Measurements from ENCODE around the gene FAM13C. TPM values are rescaled to one million over a fixed set of nuclear protein-coding genes. Genes with fewer than 3 reads are reported as not detected.

Gene FAM13C
- total and polyA plus RNA-seq, 2 of the 4 experiments (the other 2 are of a cell fraction) = 1.6 to 2.9 TPM

- ATAC-seq (ENCODE audit: low read depth) (no peak), DNase-seq (no peak)
- ChIA-PET CTCF (no interaction called here), POLR2A (ENCODE audit: unreplicated experiment) (no interaction called here)
- H3K79me1 ChIP-seq (ENCODE audit: low read depth in 1 of 2, low read length in 2 of 2) = no peaks in the 10 kb centered on the region
- no peak for TF ChIP-seq MXI1 (IDR thresholded peaks at IDR 0.05; ENCODE audit: borderline replicate concordance, low read depth, low read length)
- no peak for TF ChIP-seq MAZ (IDR thresholded peaks at IDR 0.05; ENCODE audit: borderline replicate concordance, low read depth, low read length)
- no peak for TF ChIP-seq CEBPB (IDR thresholded peaks at IDR 0.05; ENCODE audit: low read depth, low read length)
- no peak for TF ChIP-seq ELK1 (IDR thresholded peaks at IDR 0.05; ENCODE audit: borderline replicate concordance, low read depth, low read length)
- no peak for TF ChIP-seq RFX5 (IDR thresholded peaks at IDR 0.05; ENCODE audit: low read depth, low read length)
- TF ChIP-seq NFE2L2 (IDR thresholded peaks at IDR 0.05; ENCODE audit: low read depth, low read length) = no peak
- TF ChIP-seq RAD21 (IDR thresholded peaks at IDR 0.05; ENCODE audit: low read length) = no peak
- TF ChIP-seq USF2 (IDR thresholded peaks at IDR 0.05; ENCODE audit: low read depth, low read length) = no peak
- TF ChIP-seq RCOR1 (IDR thresholded peaks at IDR 0.05; ENCODE audit: insufficient replicate concordance, low read length) = no peak
- no peak for TF ChIP-seq POLR2A (IDR thresholded peaks at IDR 0.05; ENCODE audit: low read depth, low read length)
- no peak for TF ChIP-seq FOS (IDR thresholded peaks at IDR 0.05; ENCODE audit: low read depth, low read length)
- no peak for TF ChIP-seq SMC3 (IDR thresholded peaks at IDR 0.05; ENCODE audit: low read depth, low read length)
- no peak for TF ChIP-seq BHLHE40 (IDR thresholded peaks at IDR 0.05; ENCODE audit: low read depth, low read length)
- no peak for TF ChIP-seq MAFK (IDR thresholded peaks at IDR 0.05; ENCODE audit: low read depth, low read length)
- no peak for TF ChIP-seq CTCF (conservative IDR thresholded peaks at IDR 0.05; ENCODE audit: low read depth, low read length)
- no peak for TF ChIP-seq CHD1 (IDR thresholded peaks at IDR 0.05; ENCODE audit: low read depth, low read length)
- intact Hi-C loops (cut with micrococcal nuclease) = no loop called here
- no peaks in the 10 kb centered on the region for H3K27me3 ChIP-seq (ENCODE audit: control insufficient read depth, insufficient read depth, low read length)
- peaks cover 3% of the 10 kb centered on the region; the same call in 1 of the 2 replicates for H3K4me1 ChIP-seq (ENCODE audit: control insufficient read depth, insufficient read depth, low read length)
- H2BK120ac ChIP-seq (ENCODE audit: low read depth, low read length) = no peak overlapping the region
- no peak overlapping the region for H3K23ac ChIP-seq (ENCODE audit: low read depth, low read length)
- H4K8ac ChIP-seq (ENCODE audit: low read depth in 2 of 2, low read length in 2 of 2) = no peak overlapping the region
- no peaks in the 10 kb centered on the region for H3K9me1 ChIP-seq (ENCODE audit: insufficient read depth, low read length)
- no peak overlapping the region for H3K4me2 ChIP-seq (ENCODE audit: low read depth, low read length)
- H3K27ac ChIP-seq (ENCODE audit: insufficient read depth, low read length) = no peak overlapping the region
- H3K14ac ChIP-seq (replicated peaks; ENCODE audit: low read depth, low read length) = no peak overlapping the region
- no peak overlapping the region for H4K5ac ChIP-seq (ENCODE audit: low read depth, low read length)
- H3K18ac ChIP-seq (ENCODE audit: low read depth, low read length) = no peak overlapping the region
- no peak overlapping the region for H2BK5ac ChIP-seq (ENCODE audit: low read depth, low read length, poor library complexity, severe bottlenecking)
- BruUV-seq (replicated peaks) = no TSS peak
- H3K36me3 ChIP-seq (ENCODE audit: control insufficient read depth, insufficient read depth, low read length) = no peaks in the 10 kb centered on the region
- H3K9ac ChIP-seq (ENCODE audit: low read depth, low read length) = no peak overlapping the region
- no peak overlapping the region for H3K4me3 ChIP-seq (ENCODE audit: insufficient read depth, low read depth, low read length)
- H3K56ac ChIP-seq (ENCODE audit: extremely low read depth, insufficient read depth, low read length) = no peak overlapping the region
- H3K4ac ChIP-seq (ENCODE audit: low read depth, low read length) = no peak overlapping the region
- H2AK5ac ChIP-seq (ENCODE audit: low read depth, low read length) = no peak overlapping the region
- no peak overlapping the region for H4K91ac ChIP-seq (ENCODE audit: insufficient read depth, low read depth, low read length)
- H2AFZ ChIP-seq (replicated peaks; ENCODE audit: low read length, poor library complexity) = no peak overlapping the region
- no peaks in the 10 kb centered on the region for H4K20me1 ChIP-seq (ENCODE audit: insufficient read depth, low read length)
- H2BK20ac ChIP-seq (ENCODE audit: low read depth, low read length) = no peak overlapping the region
- H2AK9ac ChIP-seq (replicated peaks; ENCODE audit: low read depth, low read length, poor library complexity) = no peak overlapping the region
- H2BK15ac ChIP-seq (ENCODE audit: low read depth, low read length) = no peak overlapping the region
- H3K9me3 ChIP-seq (ENCODE audit: control insufficient read depth, insufficient read depth, low read length) = no peaks in the 10 kb centered on the region
- in situ Hi-C loops (cut with MboI; ENCODE audit: low sequenced_read_pairs) = no loop called here
- WGBS, 2 experiments (ENCODE audit: extremely low coverage in 2 of 2, insufficient read length in 1 of 2) = no CpG with 5 or more reads among the region's 2 CpGs
- dilution Hi-C loops (cut with HindIII; ENCODE audit: low sequenced_read_pairs, unreplicated experiment) = no loop called here
These were observed 57.7 kb downstream of the FAM13C start for GRCh38 chr10:59304521-59305097.
